Spleen (tissue), 11 donors: Measurements from ENCODE around the gene LYPD4. TPM values are rescaled to one million over a fixed set of nuclear protein-coding genes. Genes with fewer than 3 reads are reported as not detected.

Experiments used
- DNase-seq: peaks from one replicate; pipeline ENCODE4 v3.0.0-alpha.2; 2020
- H3K27ac ChIP-seq, 8 donors: fragments of 200-600 bp; sonication (generic) in 7 of 8; 1 replicate in 4 of 8; 2 replicates in 4 of 8; pipeline versions ENCODE4 v1.5.0 to v1.8.0; 2016 to 2021; ENCODE audit warnings: inconsistent platforms in 4 of 8, mild to moderate bottlenecking in 4 of 8, moderate library complexity in 1 of 8
- H3K27me3 ChIP-seq, 7 donors: fragments of 200-600 bp; sonication (generic) in 6 of 7; replicated peaks in 1 of 7; 1 replicate in 4 of 7; 2 replicates in 3 of 7; pipeline versions ENCODE4 v1.5.0 to v1.8.0; 2016 to 2021; ENCODE audit warnings: inconsistent platforms in 3 of 7, mild to moderate bottlenecking in 1 of 7
- H3K36me3 ChIP-seq, 6 donors: fragments of 200-600 bp; sonication (generic) in 5 of 6; 1 replicate in 4 of 6; 2 replicates in 2 of 6; pipeline versions ENCODE4 v1.5.0 to v1.8.0; 2016 to 2021; ENCODE audit warnings: inconsistent platforms in 2 of 6
- H3K4me1 ChIP-seq, 6 donors: fragments of 200-600 bp; sonication (generic) in 5 of 6; 1 replicate in 3 of 6; 2 replicates in 3 of 6; pipeline versions ENCODE4 v1.5.0 to v1.8.0; 2016 to 2021; ENCODE audit warnings: inconsistent platforms in 3 of 6
- H3K4me3 ChIP-seq, 8 donors: fragments of 200-600 bp; sonication (generic) in 7 of 8; 1 replicate in 4 of 8; 2 replicates in 4 of 8; pipeline versions ENCODE4 v1.5.0 to v1.8.0; 2016 to 2021; ENCODE audit warnings: inconsistent platforms in 4 of 8, mild to moderate bottlenecking in 4 of 8, moderate library complexity in 2 of 8
- H3K9me3 ChIP-seq, 8 donors: fragments of 200-600 bp; sonication (generic) in 7 of 8; 1 replicate in 4 of 8; 2 replicates in 4 of 8; pipeline versions ENCODE4 v1.5.0 to v1.8.0; 2016 to 2021; ENCODE audit warnings: inconsistent platforms in 4 of 8
- POLR2A ChIP-seq, 3 donors: fragments of 450-650 bp; IDR thresholded peaks; one replicate each; pipeline ENCODE4 v1.5.1; 2017; ENCODE audit warnings: antibody characterized with exemption in 3 of 3, mild to moderate bottlenecking in 1 of 3
- POLR2AphosphoS5 ChIP-seq, 3 donors: sonication (generic); formaldehyde crosslinking; IDR thresholded peaks; one replicate each; pipeline ENCODE4 v1.5.1; 2017; ENCODE audit warnings: antibody characterized with exemption in 3 of 3
- WGBS, 5 donors: extraction: QIAGEN DNeasy Blood & Tissue Kit in 3 of 5; methylation state at CpG; one replicate each; pipeline versions ENCODE4 v1.1.5 to v1.1.7; 2013 to 2018; 5-methylcytosine and 5-hydroxymethylcytosine counted together
- intact Hi-C: fragments of 100-400 bp; cut with DNase I; formaldehyde crosslinking; loops from one replicate; pipeline ENCODE4 v1.15.0; 2023; ENCODE audit warnings: low total_unique reads
- polyA plus RNA-seq, 3 donors: library from polyadenylated mRNA; stranded (reverse); fragments of 200-250 nt; gene quantifications; one replicate each; pipeline ENCODE4 v1.2.1, GENCODE V29; 2013
- total RNA-seq, 7 donors: library from RNA; depleted of rRNA in 3 of 7; stranded (reverse); fragments of >200 nt in 3 of 7; fragmentation: NEBNext Ultra II Directional in 4 of 7; extraction: Animal tissue kit (Norgen Biotek cat#: 25700) in 4 of 7; gene quantifications; one replicate each; pipeline versions ENCODE4 v1.1.0 to v1.2.1, GENCODE V29; 2016 to 2021
- TF ChIP-seq, protein P1 (sequence below), 11 experiments: fragments of 200-600 bp in 7 of 11; fragments of 450-650 bp in 4 of 11; sonication (generic) in 4 of 11; IDR thresholded peaks in 8 of 11; conservative IDR thresholded peaks in 3 of 11; 1 replicate in 7 of 11; 2 replicates in 4 of 11; pipeline versions ENCODE4 v1.4.0 to v1.8.0; 2016 to 2021; ENCODE audit warnings: antibody characterized with exemption in 11 of 11, inconsistent platforms in 4 of 11, mild to moderate bottlenecking in 1 of 11
- donor health status: healthy with polysubstance abuse.
- donor health status: DM: no; HTN: no; CAD: no; lungs with moderate emphysema.
- donor health status: DM: no; HTN: no; CAD: no.
- donor health status: Bipolar disorder and iron deficiency.
- donor health status: healthy.
- donor health status: DM: no; HTN: no; CAD: no.
- donor health status: DM: yes; HTN: yes; CAD: no.

LYPD4 gene
- total and polyA plus RNA-seq, 10 donors: 0.04 TPM; not detected in 9

GRCh38 chr19:41802770-41803169 is 41.7 kb downstream of the LYPD4 start:
- Histone ChIP-seq H3K27ac (peak overlapping the region in 7 of 8 donors; percentile 55 to 96 (median 87)), H3K4me3 (peak overlapping the region in 1 of 8 donors; percentile 58), H3K4me1 (peaks cover 0 to 46% (median 20%) of the 10 kb centered on the region in 6 donors), H3K36me3 (peaks cover 0 to 7% (median 0%) of the 10 kb centered on the region in 6 donors), H3K9me3 (no peaks in the 10 kb centered on the region), H3K27me3 (no peaks in the 10 kb centered on the region)
- no peak for TF ChIP-seq POLR2A (IDR thresholded peaks at IDR 0.05)
- no peak for DNase-seq
- 34 to 55% (median 42%) methylated on average over 2 of the region's 2 CpGs for WGBS, 5 donors
- intact Hi-C loops: no loop called here

- H3K27me3 ChIP-seq: no peaks in the 10 kb centered on the region
- no peaks in the 10 kb centered on the region for H3K36me3 ChIP-seq
- H3K27ac ChIP-seq: peak overlapping the region in 7 of 8 donors; percentile 55 to 96 (median 87)
- H3K4me3 ChIP-seq: peak overlapping the region in 1 of 8 donors; percentile 58
- 18 to 33% (median 25%) methylated on average over 2 of the region's 2 CpGs for WGBS, 5 donors
- DNase-seq: no peak
- no peak for TF ChIP-seq POLR2AphosphoS5 (IDR thresholded peaks at IDR 0.05)
- TF ChIP-seq, protein P1, sequence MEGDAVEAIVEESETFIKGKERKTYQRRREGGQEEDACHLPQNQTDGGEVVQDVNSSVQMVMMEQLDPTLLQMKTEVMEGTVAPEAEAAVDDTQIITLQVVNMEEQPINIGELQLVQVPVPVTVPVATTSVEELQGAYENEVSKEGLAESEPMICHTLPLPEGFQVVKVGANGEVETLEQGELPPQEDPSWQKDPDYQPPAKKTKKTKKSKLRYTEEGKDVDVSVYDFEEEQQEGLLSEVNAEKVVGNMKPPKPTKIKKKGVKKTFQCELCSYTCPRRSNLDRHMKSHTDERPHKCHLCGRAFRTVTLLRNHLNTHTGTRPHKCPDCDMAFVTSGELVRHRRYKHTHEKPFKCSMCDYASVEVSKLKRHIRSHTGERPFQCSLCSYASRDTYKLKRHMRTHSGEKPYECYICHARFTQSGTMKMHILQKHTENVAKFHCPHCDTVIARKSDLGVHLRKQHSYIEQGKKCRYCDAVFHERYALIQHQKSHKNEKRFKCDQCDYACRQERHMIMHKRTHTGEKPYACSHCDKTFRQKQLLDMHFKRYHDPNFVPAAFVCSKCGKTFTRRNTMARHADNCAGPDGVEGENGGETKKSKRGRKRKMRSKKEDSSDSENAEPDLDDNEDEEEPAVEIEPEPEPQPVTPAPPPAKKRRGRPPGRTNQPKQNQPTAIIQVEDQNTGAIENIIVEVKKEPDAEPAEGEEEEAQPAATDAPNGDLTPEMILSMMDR (IDR thresholded peaks at IDR 0.05 in 8 of 11, conservative IDR thresholded peaks at IDR 0.05 in 3 of 11): no peak
- no peak for TF ChIP-seq POLR2A (IDR thresholded peaks at IDR 0.05)
- H3K4me1 ChIP-seq: peaks cover 0 to 40% (median 20%) of the 10 kb centered on the region in 6 donors
- no peaks in the 10 kb centered on the region for H3K9me3 ChIP-seq
- intact Hi-C loops: no loop called here
Observed at GRCh38 chr19:41801792-41802211, 42.7 kb downstream of the LYPD4 start.

DNA sequence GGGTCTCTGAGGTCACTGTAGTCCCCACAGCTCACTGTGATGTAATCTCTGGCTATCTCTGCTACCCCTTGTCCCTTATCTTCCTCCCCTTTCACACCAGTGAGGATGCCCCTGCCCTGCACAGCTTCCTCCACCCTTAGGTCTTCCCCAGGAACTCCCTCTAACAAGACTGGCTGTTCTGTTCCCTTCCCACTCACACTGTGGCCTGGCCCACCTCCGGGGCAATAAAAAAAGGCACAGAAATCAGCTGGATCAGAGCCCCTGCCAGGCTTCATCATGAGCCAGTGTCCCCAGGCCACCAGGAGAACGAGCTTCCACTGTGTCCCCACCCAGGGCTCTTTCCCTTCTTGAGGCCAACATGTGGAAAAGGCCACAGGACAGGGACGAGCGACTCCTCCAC is 43.5 kb downstream of the LYPD4 start:
- Histone ChIP-seq H3K36me3 (no peaks in the 10 kb centered on the region), H3K27me3 (peaks cover 0 to 7% (median 0%) of the 10 kb centered on the region in 7 donors), H3K4me3 (peak overlapping the region in 1 of 8 donors; percentile 58), H3K4me1 (peaks cover 0 to 48% (median 20%) of the 10 kb centered on the region in 6 donors), H3K27ac (peak overlapping the region in 7 of 8 donors; percentile 55 to 96 (median 87)), H3K9me3 (no peaks in the 10 kb centered on the region)
- intact Hi-C loops: no loop called here
- 73 to 86% (median 76%) methylated on average over 4 of the region's 4 CpGs for WGBS, 5 donors
- DNase-seq: no peak
- TF ChIP-seq, protein P1 (IDR thresholded peaks at IDR 0.05 in 8 of 11, conservative IDR thresholded peaks at IDR 0.05 in 3 of 11): no peak
- no peak for TF ChIP-seq POLR2A (IDR thresholded peaks at IDR 0.05)
- TF ChIP-seq POLR2AphosphoS5 (IDR thresholded peaks at IDR 0.05): no peak

DNA sequence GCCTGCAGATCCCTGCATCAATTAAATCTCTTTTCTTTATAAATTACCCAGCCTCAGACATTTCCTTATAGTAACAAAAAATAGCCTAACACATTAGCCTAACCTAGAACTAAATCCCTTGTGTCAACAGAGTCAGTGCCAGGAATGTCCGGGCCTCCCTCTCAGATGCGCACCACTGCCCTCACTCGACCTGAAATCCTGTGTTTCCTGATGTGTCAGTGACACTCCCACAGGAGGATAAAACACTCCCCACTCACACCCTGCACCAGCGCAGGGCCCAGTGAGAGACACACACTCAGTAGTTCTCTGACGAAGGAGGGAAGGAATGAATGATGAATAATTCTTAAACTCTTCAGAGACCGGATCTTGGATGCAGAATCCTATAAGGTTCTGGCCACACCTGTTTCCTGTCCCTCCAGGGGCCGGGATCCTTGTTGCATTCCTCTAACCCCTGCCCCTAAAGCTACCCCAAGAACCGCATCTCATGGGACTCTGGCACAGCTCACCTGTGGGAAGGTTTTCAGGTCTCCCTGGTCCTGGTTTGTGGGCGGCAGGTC is 45.0 kb downstream of the LYPD4 start:
- 68 to 73% (median 70%) methylated on average over 9 of the region's 9 CpGs for WGBS, 5 donors
- no peak for DNase-seq
- Histone ChIP-seq H3K36me3 (no peaks in the 10 kb centered on the region), H3K9me3 (no peaks in the 10 kb centered on the region), H3K4me1 (peaks cover 0 to 52% (median 24%) of the 10 kb centered on the region in 6 donors), H3K4me3 (peak overlapping the region in 3 of 8 donors; percentile 15 to 58 (median 24)), H3K27ac (peak overlapping the region in 6 of 8 donors; percentile 74 to 96 (median 87)), H3K27me3 (peaks cover 0 to 19% (median 0%) of the 10 kb centered on the region in 7 donors)
- intact Hi-C loops: no loop called here
- TF ChIP-seq, protein P1 (IDR thresholded peaks at IDR 0.05 in 8 of 11, conservative IDR thresholded peaks at IDR 0.05 in 3 of 11): no peak
- TF ChIP-seq POLR2A (IDR thresholded peaks at IDR 0.05): no peak
